ENCODE data around the gene COL23A1. TPM values are rescaled to one million over a fixed set of nuclear protein-coding genes. Genes with fewer than 3 reads are reported as not detected.

COL23A1 gene
- polyA plus RNA-seq, 3 donors, result 0.11 to 0.21 TPM; not detected in 1

- H3K27ac Mint-ChIP-seq, result peak overlapping the region in 1 of 7 donors; percentile 8
- no peaks in the 10 kb centered on the region for H3K36me3 ChIP-seq (replicated peaks in 1 of 2; ENCODE audit: control insufficient read depth in 1 of 2, insufficient read depth in 2 of 2, low read length in 2 of 2)
- TF ChIP-seq, protein P1, sequence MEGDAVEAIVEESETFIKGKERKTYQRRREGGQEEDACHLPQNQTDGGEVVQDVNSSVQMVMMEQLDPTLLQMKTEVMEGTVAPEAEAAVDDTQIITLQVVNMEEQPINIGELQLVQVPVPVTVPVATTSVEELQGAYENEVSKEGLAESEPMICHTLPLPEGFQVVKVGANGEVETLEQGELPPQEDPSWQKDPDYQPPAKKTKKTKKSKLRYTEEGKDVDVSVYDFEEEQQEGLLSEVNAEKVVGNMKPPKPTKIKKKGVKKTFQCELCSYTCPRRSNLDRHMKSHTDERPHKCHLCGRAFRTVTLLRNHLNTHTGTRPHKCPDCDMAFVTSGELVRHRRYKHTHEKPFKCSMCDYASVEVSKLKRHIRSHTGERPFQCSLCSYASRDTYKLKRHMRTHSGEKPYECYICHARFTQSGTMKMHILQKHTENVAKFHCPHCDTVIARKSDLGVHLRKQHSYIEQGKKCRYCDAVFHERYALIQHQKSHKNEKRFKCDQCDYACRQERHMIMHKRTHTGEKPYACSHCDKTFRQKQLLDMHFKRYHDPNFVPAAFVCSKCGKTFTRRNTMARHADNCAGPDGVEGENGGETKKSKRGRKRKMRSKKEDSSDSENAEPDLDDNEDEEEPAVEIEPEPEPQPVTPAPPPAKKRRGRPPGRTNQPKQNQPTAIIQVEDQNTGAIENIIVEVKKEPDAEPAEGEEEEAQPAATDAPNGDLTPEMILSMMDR (IDR thresholded peaks at IDR 0.05), result no peak
- 91% methylated on average over 12 of the region's 15 CpGs for WGBS (ENCODE audit: insufficient coverage)
- H3K27ac ChIP-seq (ENCODE audit: low read depth in 1 of 2, low read length in 2 of 2), result no peak overlapping the region
- no peaks in the 10 kb centered on the region for H4K20me1 ChIP-seq (ENCODE audit: insufficient read depth, low read length)
- H3K27me3 ChIP-seq (ENCODE audit: control insufficient read depth in 2 of 2, insufficient read depth in 2 of 2, low read length in 2 of 2), result no peaks in the 10 kb centered on the region
- H3K79me2 ChIP-seq (ENCODE audit: insufficient read depth, low read length), result no peaks in the 10 kb centered on the region
- H3K4me2 ChIP-seq (replicated peaks; ENCODE audit: extremely low read depth, low read length, poor library complexity, severe bottlenecking), result no peak overlapping the region
- peaks cover 1 to 5% (median 3%) of the 10 kb centered on the region in 3 donors for H3K27me3 Mint-ChIP-seq (ENCODE audit: low read depth in 3 of 3)
- peaks cover 4 to 13% of the 10 kb centered on the region in 2 donors for H3K9me3 ChIP-seq (replicated peaks in 1 of 2; ENCODE audit: control insufficient read depth in 1 of 2, insufficient read depth in 1 of 2, low read length in 2 of 2)
- H3K4me3 Mint-ChIP-seq, result no peak overlapping the region
- H3K4me1 ChIP-seq (ENCODE audit: control insufficient read depth in 1 of 2, insufficient read depth in 2 of 2, low read length in 2 of 2), result no peaks in the 10 kb centered on the region
- intact Hi-C loops (cut with micrococcal nuclease), result no loop called here
- no peak overlapping the region for H3K4me3 ChIP-seq (replicated peaks in 1 of 3; ENCODE audit: low read depth in 2 of 3, low read length in 3 of 3)
- peaks cover 2 to 4% of the 10 kb centered on the region in 2 donors for H3K36me3 Mint-ChIP-seq
- peaks cover 4% of the 10 kb centered on the region for H3K4me1 Mint-ChIP-seq
- no peak overlapping the region for H2AFZ ChIP-seq (ENCODE audit: insufficient read depth, low read depth, low read length, poor library complexity, severe bottlenecking)
- peaks cover 14 to 24% (median 21%) of the 10 kb centered on the region in 7 donors for H3K9me3 Mint-ChIP-seq
- H3K9ac ChIP-seq (ENCODE audit: insufficient read depth, low read length, poor library complexity, severe bottlenecking), result no peak overlapping the region
- DNase-seq, result no peak
Measured at GRCh38 chr5:178509491-178510057, 80.6 kb downstream of the COL23A1 start.

DNA sequence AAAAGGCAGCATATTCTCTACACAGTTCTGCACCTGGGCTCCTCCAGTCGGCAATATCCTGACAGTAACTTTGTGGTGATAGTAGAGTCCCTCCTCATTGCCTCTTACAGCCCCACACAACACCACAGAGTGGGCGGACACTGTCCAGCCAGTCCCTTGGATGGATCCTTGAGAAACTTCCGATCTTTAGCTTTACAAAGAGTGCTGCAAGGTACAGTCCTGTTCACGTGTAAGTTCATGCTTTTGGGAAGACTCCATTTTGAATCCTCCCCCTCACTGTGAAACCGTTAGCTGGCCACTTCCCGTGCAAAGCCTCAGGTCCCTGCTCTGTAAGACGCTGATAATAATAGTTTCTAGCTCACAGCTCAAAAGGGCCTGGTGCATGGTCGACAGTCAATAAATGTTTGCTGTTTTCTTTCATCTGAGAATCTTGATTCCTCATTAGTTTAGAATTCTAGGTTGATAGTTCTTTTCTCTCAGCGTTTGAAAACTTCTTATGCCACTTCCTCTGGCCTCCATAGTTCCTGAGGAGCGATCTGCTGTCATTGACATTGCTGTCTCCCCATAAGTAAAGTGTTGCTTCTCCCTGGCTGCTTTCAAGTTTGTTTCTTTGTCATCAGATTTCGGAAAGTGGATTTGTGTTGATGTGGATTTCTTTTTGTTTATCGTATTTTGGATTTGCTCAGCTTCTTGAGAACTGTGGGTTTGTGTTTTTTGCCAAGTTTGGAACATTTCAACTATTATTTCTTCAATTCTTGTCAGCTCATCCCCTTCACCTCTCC is 82.9 kb downstream of the COL23A1 start:
- H3K4me1 Mint-ChIP-seq, result peaks cover 6% of the 10 kb centered on the region
- Histone ChIP-seq H3K79me2 (ENCODE audit: insufficient read depth, low read length) (no peaks in the 10 kb centered on the region), H3K27me3 (ENCODE audit: control insufficient read depth in 2 of 2, insufficient read depth in 2 of 2, low read length in 2 of 2) (no peaks in the 10 kb centered on the region), H3K4me1 (ENCODE audit: control insufficient read depth in 1 of 2, insufficient read depth in 2 of 2, low read length in 2 of 2) (no peaks in the 10 kb centered on the region), H3K4me2 (replicated peaks; ENCODE audit: extremely low read depth, low read length, poor library complexity, severe bottlenecking) (no peak overlapping the region), H3K9me3 (replicated peaks in 1 of 2; ENCODE audit: control insufficient read depth in 1 of 2, insufficient read depth in 1 of 2, low read length in 2 of 2) (peaks cover 4 to 14% of the 10 kb centered on the region in 2 donors), H3K9ac (ENCODE audit: insufficient read depth, low read length, poor library complexity, severe bottlenecking) (no peak overlapping the region), H3K4me3 (replicated peaks in 1 of 3; ENCODE audit: low read depth in 2 of 3, low read length in 3 of 3) (no peak overlapping the region), H4K20me1 (ENCODE audit: insufficient read depth, low read length) (no peaks in the 10 kb centered on the region), H3K36me3 (replicated peaks in 1 of 2; ENCODE audit: control insufficient read depth in 1 of 2, insufficient read depth in 2 of 2, low read length in 2 of 2) (no peaks in the 10 kb centered on the region), H3K27ac (ENCODE audit: low read depth in 1 of 2, low read length in 2 of 2) (no peak overlapping the region), H2AFZ (ENCODE audit: insufficient read depth, low read depth, low read length, poor library complexity, severe bottlenecking) (no peak overlapping the region)
- no peak for DNase-seq
- peaks cover 0 to 2% (median 1%) of the 10 kb centered on the region in 3 donors for H3K27me3 Mint-ChIP-seq (ENCODE audit: low read depth in 3 of 3)
- WGBS (ENCODE audit: insufficient coverage), result 88% methylated on average over 1 of the region's 12 CpGs
- H3K27ac Mint-ChIP-seq, result no peak overlapping the region
- H3K4me3 Mint-ChIP-seq, result no peak overlapping the region
- H3K36me3 Mint-ChIP-seq, result peaks cover 2 to 4% of the 10 kb centered on the region in 2 donors
- TF ChIP-seq, protein P1 (IDR thresholded peaks at IDR 0.05), result no peak
- intact Hi-C loops (cut with micrococcal nuclease), result no loop called here
- H3K9me3 Mint-ChIP-seq, result peaks cover 14 to 23% (median 18%) of the 10 kb centered on the region in 7 donors
